Measurements from ENCODE around the gene CNTNAP2. TPM values are rescaled to one million over a fixed set of nuclear protein-coding genes. Genes with fewer than 3 reads are reported as not detected.

Gene CNTNAP2
- total RNA-seq, 1 experiment from 2014 or later: 0.03 TPM

- DNase-seq (ENCODE audit: low spot score): no peak
Observed at GRCh38 chr7:148332191-148333186, 2215.9 kb downstream of the CNTNAP2 start.

- DNase-seq (ENCODE audit: low spot score): no peak
Observed at GRCh38 chr7:148334441-148334956, 2217.9 kb downstream of the CNTNAP2 start.

GRCh38 chr7:148334959-148335577 lies 2218.5 kb downstream of the CNTNAP2 start:
- DNase-seq (ENCODE audit: low spot score): no peak

- no peak for DNase-seq (ENCODE audit: low spot score)
Observed at GRCh38 chr7:148335790-148336189, 2219.2 kb downstream of the CNTNAP2 start.

GRCh38 chr7:148336411-148336810 lies 2219.8 kb downstream of the CNTNAP2 start:
- DNase-seq (ENCODE audit: low spot score): no peak

GRCh38 chr7:148337246-148337965 lies 2220.8 kb downstream of the CNTNAP2 start:
- DNase-seq (ENCODE audit: low spot score): no peak

GRCh38 chr7:148337995-148338747 lies 2221.6 kb downstream of the CNTNAP2 start:
- no peak for DNase-seq (ENCODE audit: low spot score)

GRCh38 chr7:148340438-148341280 lies 2224.1 kb downstream of the CNTNAP2 start:
- DNase-seq (ENCODE audit: low spot score): no peak

GRCh38 chr7:148344406-148344805 lies 2227.8 kb downstream of the CNTNAP2 start:
- no peak for DNase-seq (ENCODE audit: low spot score)

GRCh38 chr7:148347981-148348380 lies 2231.4 kb downstream of the CNTNAP2 start:
- DNase-seq (ENCODE audit: low spot score): no peak

- DNase-seq (ENCODE audit: low spot score): no peak
Observed at GRCh38 chr7:148348466-148348865, 2231.9 kb downstream of the CNTNAP2 start.

- DNase-seq (ENCODE audit: low spot score): no peak
Observed at GRCh38 chr7:148356303-148356702, 2239.7 kb downstream of the CNTNAP2 start.

- no peak for DNase-seq (ENCODE audit: low spot score)
Observed at GRCh38 chr7:148362541-148362940, 2245.9 kb downstream of the CNTNAP2 start.

- DNase-seq (ENCODE audit: low spot score): no peak
Observed at GRCh38 chr7:148367731-148368475, 2251.3 kb downstream of the CNTNAP2 start.

GRCh38 chr7:148368562-148368961 lies 2252.0 kb downstream of the CNTNAP2 start:
- DNase-seq (ENCODE audit: low spot score): no peak

- no peak for DNase-seq (ENCODE audit: low spot score)
Observed at GRCh38 chr7:148371280-148371937, 2254.8 kb downstream of the CNTNAP2 start.

GRCh38 chr7:148374396-148375259 lies 2258.0 kb downstream of the CNTNAP2 start:
- DNase-seq (ENCODE audit: low spot score): no peak

- DNase-seq (ENCODE audit: low spot score): no peak
Observed at GRCh38 chr7:148379677-148380076, 2263.1 kb downstream of the CNTNAP2 start.

All from HT-29 (cell line).